HG03469 (cell line): ENCODE data around the gene ZC3HAV1L.
A peak's percentile ranks its signal among the peaks of the same experiment; 100 is the strongest.
"Not testable (repeated sequence)": the region's sequence is repeated elsewhere in the genome, so short reads cannot be mapped to it uniquely, and the experiment has no call there.

ENCODE experiments used
- ATAC-seq: cut with Tn5 transposase; IDR thresholded peaks from one replicate; pipeline ENCODE4 v1.9.1; 2021; ENCODE audit warnings: mild to moderate bottlenecking, moderate library complexity, moderate number of reproducible peaks; ENCODE audit not compliant: unreplicated experiment

The ZC3HAV1L gene

GRCh38 chr7:139023076-139023475, 12.8 kb downstream of the ZC3HAV1L start:
- no peak for ATAC-seq

DNA sequence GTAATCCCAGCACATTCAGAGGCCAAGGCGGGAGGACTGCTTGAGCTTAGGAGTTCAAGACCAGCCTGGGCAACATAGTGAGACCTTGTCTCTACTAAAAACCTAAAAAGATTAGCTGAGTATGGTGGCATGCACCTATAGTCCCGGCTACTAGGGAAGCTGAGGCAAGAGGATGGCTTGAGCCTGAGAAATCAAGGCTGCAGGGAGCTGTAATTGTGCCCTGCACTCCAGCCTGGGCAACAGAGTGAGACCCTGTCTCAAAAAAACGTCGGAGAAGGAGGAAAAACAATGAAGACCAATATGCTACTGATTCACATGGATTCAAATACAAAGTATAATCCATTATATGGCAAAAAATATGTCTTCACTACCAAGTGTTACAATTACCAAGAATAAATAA, 13.6 kb downstream of the ZC3HAV1L start:
- no peak for ATAC-seq

GRCh38 chr7:139018910-139019309, 16.9 kb downstream of the ZC3HAV1L start:
- no peak for ATAC-seq

- ATAC-seq = peak; percentile 89
These were observed 18.8 kb downstream of the ZC3HAV1L start for GRCh38 chr7:139016931-139017511.

GRCh38 chr7:139011373-139011772, 24.5 kb downstream of the ZC3HAV1L start:
- no peak for ATAC-seq

GRCh38 chr7:139004321-139005090, 31.3 kb downstream of the ZC3HAV1L start:
- no peak for ATAC-seq

DNA sequence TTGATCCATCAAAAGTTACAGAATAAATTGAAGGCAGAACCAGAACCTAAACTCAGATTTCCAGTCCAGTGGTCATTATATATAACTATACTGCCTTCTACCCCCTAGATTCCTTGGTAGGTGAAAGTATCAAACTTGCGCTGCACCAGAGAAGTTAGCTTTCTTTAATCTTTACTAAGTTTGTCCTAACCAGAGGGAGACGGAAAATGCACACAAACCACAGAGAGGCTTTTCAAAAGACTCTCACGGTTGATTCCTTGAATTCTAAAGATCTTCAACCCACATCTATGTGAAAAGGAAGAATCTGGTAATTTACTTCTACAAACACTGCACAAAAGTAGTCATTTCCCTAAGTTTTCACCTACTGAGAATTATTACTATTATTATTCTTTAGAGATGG, 36.4 kb downstream of the ZC3HAV1L start:
- ATAC-seq = no peak

GRCh38 chr7:138992052-138992531, 43.8 kb downstream of the ZC3HAV1L start:
- ATAC-seq = no peak

GRCh38 chr7:138987686-138988085, 48.2 kb downstream of the ZC3HAV1L start:
- no peak for ATAC-seq

DNA sequence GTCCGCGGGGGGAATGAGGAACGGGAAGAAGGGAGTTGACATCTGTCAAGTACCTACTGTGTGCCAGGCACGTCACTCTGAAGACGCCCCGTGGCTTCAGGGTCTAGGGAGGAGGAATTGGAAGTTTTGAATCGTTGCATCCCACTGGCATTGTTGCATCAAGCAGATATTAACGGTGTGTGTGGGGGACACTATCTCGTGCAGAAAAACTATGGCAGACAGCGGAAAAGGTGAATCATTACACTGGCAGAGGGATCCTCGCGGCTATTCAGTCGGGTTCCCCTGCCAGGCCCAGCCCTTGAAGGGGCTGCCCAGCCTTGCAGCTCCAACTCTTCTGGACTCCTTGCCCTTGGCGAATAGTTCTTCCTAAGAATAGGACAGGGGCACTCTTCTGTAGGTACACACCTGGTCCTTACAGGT, 53.6 kb downstream of the ZC3HAV1L start:
- no peak for ATAC-seq

GRCh38 chr7:138981332-138982203, 54.3 kb downstream of the ZC3HAV1L start, which contains the start of gene KIAA1549:
Gene KIAA1549 (minus strand): TSS chr7:138981389. CDS start chr7:138981269, 120 bp downstream.
- peak; percentile 66 for ATAC-seq

DNA sequence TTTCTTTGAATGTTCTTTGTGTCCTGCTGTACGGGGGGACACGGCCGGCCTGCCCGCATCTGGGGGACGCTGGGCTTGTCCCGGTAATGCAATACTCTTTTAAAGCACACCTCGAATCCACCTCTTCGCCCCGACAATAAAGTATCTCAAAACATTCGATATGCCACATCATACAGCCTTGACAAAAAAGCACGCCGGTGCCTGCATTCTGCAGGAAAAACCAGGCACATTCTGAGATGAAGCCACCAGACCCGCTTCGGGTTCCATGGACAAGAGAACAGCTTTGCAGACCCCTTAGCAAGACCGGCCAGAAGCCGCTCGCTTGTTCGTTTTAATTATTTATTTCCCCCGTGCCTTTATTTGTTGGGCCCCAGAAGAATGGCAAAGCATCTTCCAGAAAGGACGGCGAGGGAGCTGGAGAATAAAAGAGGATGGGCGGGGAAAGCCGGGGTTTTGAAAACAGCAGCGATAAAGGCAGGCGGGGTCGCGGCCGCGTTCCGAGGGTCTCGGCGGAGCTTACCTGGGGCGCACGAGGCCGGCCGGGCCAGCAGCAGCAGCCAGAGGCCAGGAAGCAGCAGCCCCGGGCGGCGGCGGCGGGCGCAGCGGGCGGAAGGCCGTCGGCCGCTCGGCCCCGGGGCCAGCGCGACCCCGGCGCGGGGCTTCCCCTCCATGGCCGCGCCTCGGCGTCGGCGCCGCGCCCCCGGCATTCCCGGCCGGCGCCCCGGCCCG, 55.1 kb downstream of the ZC3HAV1L start:
- peak; percentile 25 for ATAC-seq

DNA sequence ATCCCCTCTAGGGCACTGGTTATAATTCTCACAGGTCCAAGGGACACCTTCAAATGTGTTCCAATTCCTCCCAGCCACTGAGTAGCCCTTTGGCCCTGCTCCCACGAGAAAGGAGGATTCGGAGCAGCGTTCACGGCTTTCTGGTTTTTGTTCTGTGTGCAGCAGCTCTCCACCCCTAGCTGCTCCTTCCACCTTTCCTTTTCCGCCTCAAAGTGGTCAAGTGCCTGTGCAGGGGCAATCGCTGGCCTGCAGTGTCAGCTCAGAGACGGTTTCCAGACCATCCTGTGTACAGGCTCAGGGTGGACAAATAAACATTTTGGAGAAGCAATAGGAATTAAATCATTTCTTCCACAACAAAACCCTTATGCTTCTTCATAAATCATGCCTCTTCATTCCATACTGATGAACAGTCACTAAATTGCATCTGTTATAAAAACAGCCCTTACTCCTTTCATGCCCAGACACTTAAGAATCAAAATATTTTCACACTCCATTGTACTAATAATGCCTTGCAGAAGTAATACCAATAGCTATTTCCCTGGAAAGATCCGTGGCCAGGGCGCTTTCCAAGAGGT, 55.8 kb downstream of the ZC3HAV1L start:
- no peak for ATAC-seq

GRCh38 chr7:138979226-138979979, 56.4 kb downstream of the ZC3HAV1L start:
- no peak for ATAC-seq

DNA sequence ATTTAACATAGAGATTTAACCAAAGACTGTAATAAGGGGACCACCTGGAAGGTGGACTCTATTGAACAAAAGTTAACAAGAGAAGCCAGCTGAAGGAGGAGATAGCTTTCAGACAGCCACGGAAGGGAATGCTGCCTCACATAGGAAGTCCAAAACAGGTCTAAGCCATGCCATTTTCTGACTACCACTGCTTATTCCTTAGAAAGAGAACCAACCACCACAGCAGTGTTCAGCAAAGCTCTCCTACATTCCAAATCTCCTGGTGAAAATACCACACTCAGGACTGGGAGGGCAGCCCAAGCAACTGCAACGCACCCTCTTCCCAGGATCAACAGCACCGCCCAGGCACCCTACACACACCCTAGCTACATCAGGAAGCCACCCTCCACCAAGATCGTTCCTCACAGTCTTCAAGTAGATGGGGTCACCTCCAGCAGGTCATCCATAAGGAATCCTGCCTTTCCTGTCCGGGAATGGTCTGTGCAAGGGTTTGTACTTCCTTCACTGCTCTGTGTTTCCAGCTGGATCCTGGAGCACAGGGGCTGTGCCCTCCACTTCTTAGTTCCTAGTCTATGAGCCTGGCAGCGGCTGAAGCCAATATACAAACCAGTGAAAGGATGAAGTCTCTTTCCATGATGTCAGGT, 57.2 kb downstream of the ZC3HAV1L start:
- no peak for ATAC-seq

DNA sequence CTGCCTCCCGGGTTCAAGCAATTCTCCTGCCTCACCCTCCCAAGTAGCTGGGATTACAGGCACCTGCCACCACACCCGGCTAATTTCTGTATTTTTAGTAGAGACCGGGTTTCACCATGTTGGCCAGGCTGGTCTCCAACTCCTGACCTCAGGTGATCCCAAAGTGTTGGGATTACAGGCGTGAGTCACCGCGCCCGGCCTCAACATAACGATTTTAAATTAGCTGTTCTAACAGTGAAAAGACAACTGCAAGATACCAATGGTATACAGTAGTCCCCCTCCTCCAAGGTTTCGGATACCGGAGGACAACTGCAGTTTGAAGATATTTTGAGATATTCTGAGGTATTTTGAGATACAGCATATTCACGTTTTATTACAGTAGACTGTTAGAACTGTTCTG, 59.7 kb downstream of the ZC3HAV1L start:
- not testable (repeated sequence) for ATAC-seq
